Stomach (tissue), 9 donors: ENCODE measurements around the gene GK2. TPM values are rescaled to one million over a fixed set of nuclear protein-coding genes. Genes with fewer than 3 reads are reported as not detected.
A peak's percentile ranks its signal among the peaks of the same experiment; 100 is the strongest.

Experiments used
- DNase-seq, 2 donors: peaks; one replicate each; pipeline versions ENCODE4 v3.0.0 to v3.0.0-alpha.2; 2013 to 2019
- H3K27ac ChIP-seq, 5 donors: fragments of 200-600 bp in 4 of 5; sonication (generic) in 4 of 5; one replicate each; pipeline ENCODE4 v1.5.1; 2013 to 2019; ENCODE audit warnings: mild to moderate bottlenecking in 1 of 5, moderate library complexity in 1 of 5
- H3K27me3 ChIP-seq, 3 donors: fragments of 200-600 bp; sonication (generic); one replicate each; pipeline ENCODE4 v1.5.1; 2017 to 2019; ENCODE audit warnings: mixed run types in 1 of 3
- H3K36me3 ChIP-seq, 4 donors: fragments of 200-600 bp; sonication (generic); 1 replicate in 3 of 4; 2 replicates in 1 of 4; pipeline ENCODE4 v1.5.1; 2016 to 2019
- H3K4me1 ChIP-seq, 4 donors: fragments of 200-600 bp; sonication (generic); one replicate each; pipeline ENCODE4 v1.5.1; 2016 to 2019
- H3K4me3 ChIP-seq, 4 donors: fragments of 200-600 bp; sonication (generic) in 3 of 4; one replicate each; pipeline ENCODE4 v1.5.1; 2016 to 2019; ENCODE audit warnings: mild to moderate bottlenecking in 1 of 4
- H3K9me3 ChIP-seq, 4 donors: fragments of 200-600 bp; sonication (generic); one replicate each; pipeline ENCODE4 v1.5.1; 2016 to 2019
- EP300 ChIP-seq: sonication (generic); formaldehyde crosslinking; IDR thresholded peaks from one replicate; pipeline ENCODE4 v1.6.1; 2017; ENCODE audit warnings: antibody characterized with exemption
- POLR2A ChIP-seq, 4 donors: fragments of 450-650 bp; IDR thresholded peaks; one replicate each; pipeline ENCODE4 v1.6.1; 2016; ENCODE audit warnings: antibody characterized with exemption in 4 of 4, control low read depth in 2 of 4, mild to moderate bottlenecking in 1 of 4, moderate library complexity in 1 of 4
- POLR2AphosphoS5 ChIP-seq, 3 donors: sonication (generic); formaldehyde crosslinking; IDR thresholded peaks; one replicate each; pipeline ENCODE4 v1.6.1; 2016; ENCODE audit warnings: antibody characterized with exemption in 3 of 3
- WGBS, 5 donors: extraction: QIAGEN DNeasy Blood & Tissue Kit in 3 of 5; methylation state at CpG; one replicate each; pipeline versions ENCODE4 v1.1.5 to v1.1.7; 2013 to 2018; 5-methylcytosine and 5-hydroxymethylcytosine counted together
- intact Hi-C: fragments of 100-400 bp; cut with DNase I; formaldehyde crosslinking; loops from one replicate; pipeline ENCODE4 v1.15.1; 2023; ENCODE audit warnings: low total_unique reads
- polyA plus RNA-seq, 3 donors: library from polyadenylated mRNA; stranded (reverse); fragments of 200-250 nt; gene quantifications; one replicate each; pipeline ENCODE4 v1.2.3, GENCODE V29; 2013
- total RNA-seq, 5 donors: library from RNA; depleted of rRNA; stranded (reverse); fragments of >200 nt; gene quantifications; one replicate each; pipeline versions ENCODE4 v1.1.0 to v1.2.3, GENCODE V29; 2014 to 2016
- TF ChIP-seq, protein P1 (sequence below), 7 experiments: fragments of 450-650 bp in 4 of 7; fragments of 200-600 bp in 3 of 7; sonication (generic) in 3 of 7; IDR thresholded peaks; one replicate each; pipeline ENCODE4 v1.5.1; 2016 to 2019; ENCODE audit warnings: antibody characterized with exemption in 7 of 7, control low read depth in 2 of 7, mild to moderate bottlenecking in 1 of 7
- donor health status: healthy with polysubstance abuse.
- donor health status: Bipolar disorder and iron deficiency.
- donor health status: healthy.

The GK2 gene
- total and polyA plus RNA-seq, 8 donors: not detected

DNA sequence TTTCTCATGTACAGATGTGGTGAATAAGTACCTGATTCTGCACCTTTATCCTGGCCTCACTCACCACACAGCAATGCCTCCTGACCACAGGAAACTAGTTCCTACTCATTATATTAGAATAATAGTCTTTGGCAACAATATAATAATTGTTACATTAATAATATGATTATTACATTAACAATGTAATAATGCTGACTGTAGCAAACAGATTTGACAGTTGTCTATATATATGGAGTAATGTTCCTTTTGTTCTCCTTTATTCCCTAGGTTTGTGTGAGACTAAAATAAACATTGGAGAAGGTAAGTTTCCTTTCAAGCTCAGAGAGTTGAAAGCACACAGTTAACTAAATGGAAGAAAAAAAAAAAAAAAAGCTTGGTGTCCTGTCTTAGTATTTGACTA, 41.6 kb downstream of the GK2 start:
- Histone ChIP-seq H3K4me3 (no peak overlapping the region), H3K27me3 (no peaks in the 10 kb centered on the region), H3K36me3 (no peaks in the 10 kb centered on the region), H3K9me3 (no peaks in the 10 kb centered on the region), H3K27ac (no peak overlapping the region), H3K4me1 (no peaks in the 10 kb centered on the region)
- TF ChIP-seq, protein P1, sequence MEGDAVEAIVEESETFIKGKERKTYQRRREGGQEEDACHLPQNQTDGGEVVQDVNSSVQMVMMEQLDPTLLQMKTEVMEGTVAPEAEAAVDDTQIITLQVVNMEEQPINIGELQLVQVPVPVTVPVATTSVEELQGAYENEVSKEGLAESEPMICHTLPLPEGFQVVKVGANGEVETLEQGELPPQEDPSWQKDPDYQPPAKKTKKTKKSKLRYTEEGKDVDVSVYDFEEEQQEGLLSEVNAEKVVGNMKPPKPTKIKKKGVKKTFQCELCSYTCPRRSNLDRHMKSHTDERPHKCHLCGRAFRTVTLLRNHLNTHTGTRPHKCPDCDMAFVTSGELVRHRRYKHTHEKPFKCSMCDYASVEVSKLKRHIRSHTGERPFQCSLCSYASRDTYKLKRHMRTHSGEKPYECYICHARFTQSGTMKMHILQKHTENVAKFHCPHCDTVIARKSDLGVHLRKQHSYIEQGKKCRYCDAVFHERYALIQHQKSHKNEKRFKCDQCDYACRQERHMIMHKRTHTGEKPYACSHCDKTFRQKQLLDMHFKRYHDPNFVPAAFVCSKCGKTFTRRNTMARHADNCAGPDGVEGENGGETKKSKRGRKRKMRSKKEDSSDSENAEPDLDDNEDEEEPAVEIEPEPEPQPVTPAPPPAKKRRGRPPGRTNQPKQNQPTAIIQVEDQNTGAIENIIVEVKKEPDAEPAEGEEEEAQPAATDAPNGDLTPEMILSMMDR (IDR thresholded peaks at IDR 0.05): no peak
- no peak for TF ChIP-seq EP300
- TF ChIP-seq POLR2AphosphoS5 (IDR thresholded peaks at IDR 0.05): no peak
- TF ChIP-seq POLR2A (IDR thresholded peaks at IDR 0.05): no peak
- no peak for DNase-seq
- intact Hi-C loops: no loop called here

DNA sequence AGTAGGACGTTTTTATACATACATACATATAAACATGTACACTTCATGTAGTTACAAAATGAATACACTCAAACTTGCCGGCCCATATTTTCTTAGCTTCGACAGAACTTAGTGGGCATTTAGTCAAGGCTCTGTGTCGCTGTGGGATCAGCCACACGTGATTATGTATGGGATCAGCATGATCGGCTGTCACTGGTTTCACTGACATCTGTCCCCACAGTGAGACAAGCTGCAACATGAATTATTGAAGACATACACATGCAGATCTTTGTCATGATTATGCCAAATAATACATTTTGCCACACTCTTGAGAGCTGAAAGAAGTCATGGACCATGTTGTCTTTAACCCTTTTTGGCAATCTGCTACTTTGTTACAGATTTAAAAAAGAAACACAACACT, 44.0 kb downstream of the GK2 start:
- H3K27ac ChIP-seq: no peak overlapping the region
- no peaks in the 10 kb centered on the region for H3K9me3 ChIP-seq
- H3K27me3 ChIP-seq: no peaks in the 10 kb centered on the region
- H3K36me3 ChIP-seq: no peaks in the 10 kb centered on the region
- WGBS, 5 donors: 74 to 86% (median 82%) methylated on average over 6 of the region's 6 CpGs
- H3K4me1 ChIP-seq: peaks cover 0 to 6% (median 0%) of the 10 kb centered on the region in 4 donors
- DNase-seq: no peak
- TF ChIP-seq, protein P1 (IDR thresholded peaks at IDR 0.05): no peak
- no peak for TF ChIP-seq POLR2A (IDR thresholded peaks at IDR 0.05)
- no peak overlapping the region for H3K4me3 ChIP-seq
- intact Hi-C loops: no loop called here

DNA sequence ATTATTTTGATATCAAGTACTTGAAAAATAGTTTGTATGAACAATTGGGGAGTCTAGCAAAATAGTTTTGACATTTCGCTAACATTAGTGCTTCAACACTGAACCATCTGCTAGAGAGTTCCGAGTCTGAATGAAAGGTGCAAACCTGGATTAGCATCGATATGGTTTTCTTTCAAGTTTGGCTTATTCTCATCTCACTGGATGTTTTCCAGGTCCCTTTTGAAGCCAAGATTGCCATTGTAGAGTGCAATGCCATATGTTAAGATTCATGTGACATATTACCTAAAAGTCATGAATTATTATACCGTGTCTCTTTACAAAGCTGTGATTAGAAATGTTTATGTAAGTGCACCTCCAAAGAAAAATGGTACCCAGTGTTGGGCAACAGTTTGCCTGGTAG, 45.4 kb downstream of the GK2 start:
- H3K27me3 ChIP-seq: no peaks in the 10 kb centered on the region
- intact Hi-C loops: no loop called here
- no peak overlapping the region for H3K4me3 ChIP-seq
- WGBS, 5 donors: 80 to 92% (median 89%) methylated on average over 4 of the region's 4 CpGs
- no peak overlapping the region for H3K27ac ChIP-seq
- H3K9me3 ChIP-seq: no peaks in the 10 kb centered on the region
- peaks cover 0 to 6% (median 0%) of the 10 kb centered on the region in 4 donors for H3K4me1 ChIP-seq
- no peak for DNase-seq
- TF ChIP-seq EP300: no peak
- TF ChIP-seq, protein P1 (IDR thresholded peaks at IDR 0.05): no peak
- TF ChIP-seq POLR2A (IDR thresholded peaks at IDR 0.05): no peak
- no peak for TF ChIP-seq POLR2AphosphoS5 (IDR thresholded peaks at IDR 0.05)
- H3K36me3 ChIP-seq: no peaks in the 10 kb centered on the region

DNA sequence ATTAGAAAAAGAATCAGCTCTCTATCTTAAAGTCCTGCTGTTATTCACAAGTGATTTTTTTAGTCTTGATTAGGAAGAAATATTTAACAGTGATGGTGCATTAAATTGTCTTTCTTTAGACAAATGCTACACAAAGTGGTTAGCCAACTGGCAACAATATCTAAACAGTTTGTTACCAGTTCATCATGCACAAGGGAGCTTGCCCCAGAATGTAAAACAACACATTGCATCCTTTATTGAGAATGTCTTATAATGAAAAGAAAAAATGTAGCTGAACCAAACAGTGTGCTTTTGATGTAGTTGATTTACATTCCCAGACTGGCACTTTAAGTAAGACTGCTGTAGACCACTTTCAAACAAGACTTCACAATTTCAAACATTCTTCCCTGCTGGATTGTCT, 48.0 kb downstream of the GK2 start:
- TF ChIP-seq EP300: no peak
- TF ChIP-seq, protein P1 (IDR thresholded peaks at IDR 0.05): no peak
- TF ChIP-seq POLR2AphosphoS5 (IDR thresholded peaks at IDR 0.05): no peak
- TF ChIP-seq POLR2A (IDR thresholded peaks at IDR 0.05): no peak
- no peaks in the 10 kb centered on the region for H3K9me3 ChIP-seq
- H3K4me1 ChIP-seq: peaks cover 0 to 6% (median 0%) of the 10 kb centered on the region in 4 donors
- H3K4me3 ChIP-seq: no peak overlapping the region
- no peaks in the 10 kb centered on the region for H3K27me3 ChIP-seq
- intact Hi-C loops: no loop called here
- no peaks in the 10 kb centered on the region for H3K36me3 ChIP-seq
- no peak overlapping the region for H3K27ac ChIP-seq
- peak in 1 of 2 donors; percentile 5 for DNase-seq

DNA sequence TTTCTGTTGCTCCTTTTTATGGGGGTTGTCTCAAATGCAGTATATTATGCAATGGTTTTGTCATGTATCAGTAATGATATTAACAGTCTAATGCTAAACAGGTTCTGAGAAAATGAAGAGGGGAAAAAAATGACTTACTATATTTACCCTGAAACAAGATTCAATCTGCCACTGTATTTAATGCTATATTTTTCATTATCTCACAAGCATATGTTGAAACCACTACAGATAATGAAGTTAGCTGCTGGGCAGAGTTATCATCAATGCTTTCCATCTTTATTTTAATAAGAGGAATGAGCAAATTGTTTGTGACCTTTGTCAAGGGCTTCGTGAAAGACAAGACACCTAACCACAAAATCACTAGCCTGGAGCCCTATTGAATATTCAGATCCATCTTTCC, 49.6 kb downstream of the GK2 start:
- TF ChIP-seq POLR2A (IDR thresholded peaks at IDR 0.05): no peak
- TF ChIP-seq EP300: no peak
- no peak for TF ChIP-seq POLR2AphosphoS5 (IDR thresholded peaks at IDR 0.05)
- TF ChIP-seq, protein P1 (IDR thresholded peaks at IDR 0.05): no peak
- H3K27ac ChIP-seq: no peak overlapping the region
- H3K4me1 ChIP-seq: peaks cover 0 to 6% (median 0%) of the 10 kb centered on the region in 4 donors
- no peaks in the 10 kb centered on the region for H3K9me3 ChIP-seq
- no peaks in the 10 kb centered on the region for H3K36me3 ChIP-seq
- intact Hi-C loops: no loop called here
- no peak overlapping the region for H3K4me3 ChIP-seq
- no peaks in the 10 kb centered on the region for H3K27me3 ChIP-seq
- 66 to 91% (median 80%) methylated on average over 1 of the region's 1 CpG for WGBS, 5 donors
- DNase-seq: no peak
